HepG2 (cell line): ENCODE measurements around the gene CPED1. TPM values are rescaled to one million over a fixed set of nuclear protein-coding genes. Genes with fewer than 3 reads are reported as not detected.
A peak's percentile ranks its signal among the peaks of the same experiment; 100 is the strongest.

ENCODE experiments used
- ATAC-seq: fragments of 200-7000 bp; cut with Tn5 transposase; 3 replicates; pipeline ENCODE4 v1.9.1; 2020; ENCODE audit warnings: mild to moderate bottlenecking, moderate library complexity
- BruUV-seq: library from RNA; stranded (reverse); fragments of 400-500 nt; replicated peaks from 2 replicates; lab custom pipeline; 2021; lab: Mats Ljungman, UMichigan
- CTCF ChIA-PET: fragments of 300-600 bp; formaldehyde crosslinking; extraction: SDS; loops from one replicate; lab custom pipeline; 2021; ENCODE audit warnings: low total read pairs, inconsistent platforms, low intra/inter-chr PET ratio; lab: Yijun Ruan, JAX
- POLR2A ChIA-PET: fragments of 350-600 bp; sonication (Branson Sonifier 250); formaldehyde crosslinking; loops from one replicate; lab custom pipeline; 2020; ENCODE audit warnings: antibody characterized with exemption, inconsistent platforms; lab: Yijun Ruan, JAX
- DNase-seq: peaks from one replicate; pipeline ENCODE4 v3.0.0-alpha.2; 2015; ENCODE audit warnings: low spot score
- FAIRE-seq: peaks from 3 replicates; lab custom pipeline; 2011; peaks lifted over from hg19 to GRCh38; lab: Jason Lieb, UNC
- H2AFZ ChIP-seq: one replicate; pipeline ENCODE4 v1.6.1; 2011; ENCODE audit warnings: low read length, inconsistent platforms
- H3K27ac ChIP-seq: fragments of 300-600 bp; 3 replicates; pipeline ENCODE4 v1.8.0; 2011; ENCODE audit warnings: mixed run types, mild to moderate bottlenecking, mixed read lengths, low read length, inconsistent platforms; ENCODE audit not compliant: insufficient read depth; ENCODE audit errors: extremely low read length
- H3K27me3 ChIP-seq, 2 experiments: fragments of 200-600 bp in 1 of 2; 2 replicates in 1 of 2; 3 replicates in 1 of 2; pipeline versions ENCODE4 v1.6.0 to v1.8.0; 2011; ENCODE audit warnings: low read length in 2 of 2, mild to moderate bottlenecking in 2 of 2, moderate library complexity in 2 of 2, inconsistent platforms in 1 of 2; ENCODE audit not compliant: insufficient read depth in 2 of 2, control insufficient read depth in 1 of 2
- H3K36me3 ChIP-seq, 2 experiments: fragments of 200-600 bp in 1 of 2; replicated peaks in 1 of 2; 2 replicates in 1 of 2; 3 replicates in 1 of 2; pipeline versions ENCODE4 v1.5.1 to v1.8.0; 2011; ENCODE audit warnings: low read length in 2 of 2, inconsistent platforms in 1 of 2; ENCODE audit not compliant: insufficient read depth in 2 of 2, control insufficient read depth in 1 of 2
- H3K4me1 ChIP-seq: 2 replicates; pipeline ENCODE4 v1.5.1; 2012; ENCODE audit warnings: low read length, inconsistent platforms; ENCODE audit not compliant: insufficient read depth
- H3K4me2 ChIP-seq: 2 replicates; pipeline ENCODE4 v1.6.0; 2011; ENCODE audit warnings: low read depth, low read length, inconsistent platforms
- H3K4me3 ChIP-seq, 3 experiments: fragments of 200-600 bp in 1 of 3; sonication (generic), shearing (Covaris generic) in 1 of 3; replicated peaks in 1 of 3; 2 replicates each; pipeline ENCODE4 v1.5.1; 2011 to 2016; ENCODE audit warnings: low read length in 3 of 3, inconsistent platforms in 2 of 3, low read depth in 2 of 3, mild to moderate bottlenecking in 2 of 3, control low read depth in 1 of 3, mixed read lengths in 1 of 3; ENCODE audit not compliant: insufficient read depth in 1 of 3
- H3K79me2 ChIP-seq: one replicate; pipeline ENCODE4 v1.6.1; 2011; ENCODE audit warnings: low read length, inconsistent platforms; ENCODE audit not compliant: insufficient read depth
- H3K9ac ChIP-seq: 2 replicates; pipeline ENCODE4 v1.6.0; 2011; ENCODE audit warnings: mild to moderate bottlenecking, low read depth, low read length, inconsistent platforms; ENCODE audit not compliant: insufficient read depth
- H3K9me3 ChIP-seq: 2 replicates; pipeline ENCODE4 v1.5.1; 2012; ENCODE audit warnings: mild to moderate bottlenecking, low read length
- H4K20me1 ChIP-seq: 2 replicates; pipeline ENCODE4 v1.6.0; 2011; ENCODE audit warnings: inconsistent platforms, mild to moderate bottlenecking, low read length, moderate library complexity; ENCODE audit not compliant: insufficient read depth
- MAFF ChIP-seq: IDR thresholded peaks from 2 replicates; pipeline ENCODE4 v1.6.1; 2011; ENCODE audit warnings: low read depth, low read length, improper control_type of control experiment
- MAFK ChIP-seq, 2 experiments: IDR thresholded peaks in 1 of 2; conservative IDR thresholded peaks in 1 of 2; 2 replicates each; pipeline ENCODE4 v1.6.1; 2011; ENCODE audit warnings: improper control_type of control experiment in 2 of 2, low read length in 2 of 2
- NCOA5 ChIP-seq: sonication (generic); formaldehyde crosslinking; IDR thresholded peaks from 2 replicates; pipeline ENCODE4 v1.4.0; 2020; ENCODE audit warnings: missing genetic modification reagents
- ZBTB3 ChIP-seq: sonication (generic); formaldehyde crosslinking; IDR thresholded peaks from 2 replicates; pipeline ENCODE4 v1.4.0; 2020; ENCODE audit warnings: low read depth, mild to moderate bottlenecking, moderate library complexity, missing genetic modification reagents, borderline replicate concordance
- ZNF17 ChIP-seq: sonication (generic); formaldehyde crosslinking; IDR thresholded peaks from 2 replicates; pipeline ENCODE4 v1.5.0; 2020; ENCODE audit warnings: mild to moderate bottlenecking, missing genetic modification reagents
- ZNF362 ChIP-seq: sonication (generic); formaldehyde crosslinking; IDR thresholded peaks from 2 replicates; pipeline ENCODE4 v1.4.0; 2020; ENCODE audit warnings: missing genetic modification reagents, mild to moderate bottlenecking, borderline replicate concordance
- ZNF441 ChIP-seq: sonication (generic); formaldehyde crosslinking; IDR thresholded peaks from 2 replicates; pipeline ENCODE4 v1.7.0; 2021; ENCODE audit warnings: missing genetic modification reagents, borderline replicate concordance
- ZNF557 ChIP-seq: sonication (generic); formaldehyde crosslinking; IDR thresholded peaks from 2 replicates; pipeline ENCODE4 v1.4.0; 2020; ENCODE audit warnings: missing genetic modification reagents
- ZNF678 ChIP-seq: sonication (generic); formaldehyde crosslinking; IDR thresholded peaks from 2 replicates; pipeline ENCODE4 v1.4.0; 2020; ENCODE audit warnings: mild to moderate bottlenecking, missing genetic modification reagents
- WGBS: methylation state at CpG from one replicate; pipeline ENCODE4 v1.1.6; 2017; ENCODE audit warnings: low lambda C conversion rate; 5-methylcytosine and 5-hydroxymethylcytosine counted together
- in situ Hi-C: cut with HindIII; loops from 2 replicates; pipeline ENCODE4 v1.10.0; 2017; ENCODE audit warnings: low pct_unique_long_range_greater_than_20kb; ENCODE audit not compliant: extremely low pct_ligation_motif_present
- intact Hi-C: fragments of 100-400 bp; cut with micrococcal nuclease; formaldehyde crosslinking; loops from one replicate; pipeline ENCODE4 v1.10.0; 2022; ENCODE audit not compliant: unreplicated experiment
- polyA plus RNA-seq, 8 experiments: library from polyadenylated mRNA; depleted of rRNA in 3 of 8; stranded (reverse) in 7 of 8; unstranded in 1 of 8; fragments of >200 nt; fragmentation: Illumina TruSeq in 4 of 8; extraction: Trizol in 4 of 8; gene quantifications; 2 replicates each; pipeline versions ENCODE4 v1.2.1 to v1.2.3, GENCODE V29; 2011 to 2016; ENCODE audit warnings: low read depth in 4 of 8, missing spikeins in 1 of 8, mixed read lengths in 1 of 8; ENCODE audit not compliant: insufficient read depth in 1 of 8
- total RNA-seq, 5 experiments: library from RNA; depleted of rRNA; stranded (reverse); fragments of >200 nt; fragmentation: Illumina TruSeq; extraction: Trizol; gene quantifications; 2 replicates each; pipeline ENCODE4 v1.2.3, GENCODE V29; 2016; ENCODE audit warnings: low read depth in 1 of 5

Gene CPED1
- total and polyA plus RNA-seq, 2 of the 13 experiments (the other 11 are each of a cell fraction or from before 2014, with no cell fraction given): 11.5 to 27.0 TPM

DNA sequence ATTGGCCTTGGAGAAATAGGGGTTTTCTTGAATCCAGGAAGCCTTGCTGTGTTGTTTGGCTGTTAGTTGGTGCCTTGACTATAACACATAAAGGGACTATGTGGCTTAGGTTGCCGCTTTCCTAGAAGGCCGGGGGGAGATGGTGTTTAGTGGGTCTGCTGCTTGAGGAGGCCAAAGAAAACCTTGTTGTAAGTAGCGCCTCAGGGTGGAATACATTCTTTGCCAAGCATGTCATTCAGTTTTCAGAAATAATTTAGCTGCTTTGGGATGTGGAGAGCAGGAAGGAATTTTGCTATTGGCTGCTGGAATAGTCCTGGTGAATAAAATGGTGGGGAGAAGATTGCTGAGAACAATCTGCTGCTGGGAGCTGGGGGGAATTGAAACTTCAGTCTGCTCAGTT is 207.4 kb downstream of the CPED1 start:
- FAIRE-seq: no peak
- POLR2A ChIA-PET: no interaction called here

DNA sequence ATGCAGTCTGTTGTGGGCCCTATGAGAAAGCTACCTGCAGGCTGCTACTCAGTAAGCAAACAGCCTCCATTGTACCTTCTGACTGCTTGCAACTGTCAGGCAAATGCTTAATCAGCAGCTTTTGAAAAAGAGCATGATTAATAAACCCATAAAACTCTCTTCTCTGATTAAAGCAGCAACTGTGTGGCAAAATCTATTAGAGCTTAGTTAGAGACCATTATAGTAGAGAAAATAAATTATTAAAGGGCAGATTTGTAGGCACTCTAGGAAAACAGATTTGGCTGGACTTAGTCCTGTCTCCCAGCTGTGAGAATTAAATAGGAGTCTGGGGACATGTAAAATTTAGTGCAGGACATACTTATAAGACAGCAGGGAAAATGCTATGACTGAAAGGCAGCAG is 207.8 kb downstream of the CPED1 start:
- no TSS peak for BruUV-seq
- Histone ChIP-seq H2AFZ (no peak overlapping the region), H3K9ac (no peak overlapping the region), H3K27ac (no peak overlapping the region), H3K4me3 (no peak overlapping the region), H3K79me2 (no peaks in the 10 kb centered on the region), H3K9me3 (no peaks in the 10 kb centered on the region), H3K4me2 (no peak overlapping the region), H3K27me3 (no peaks in the 10 kb centered on the region), H3K36me3 (no peaks in the 10 kb centered on the region), H4K20me1 (no peaks in the 10 kb centered on the region), H3K4me1 (no peaks in the 10 kb centered on the region)
- FAIRE-seq (no peak), DNase-seq (no peak), ATAC-seq (no peak)
- TF ChIP-seq MAFK (conservative IDR thresholded peaks at IDR 0.05 in 1 of 2, IDR thresholded peaks at IDR 0.05 in 1 of 2; ENCODE audit: low read length in 2 of 2) (peak; percentile 43 to 70; a peak in 3 of 4 replicates), ZNF441 (CRISPR knock-in tag) (no peak), MAFF (peak; percentile 45; the same call in 1 of the 2 replicates)
- in situ Hi-C loops: no loop called here
- CTCF ChIA-PET: no interaction called here
- POLR2A ChIA-PET: no interaction called here
- intact Hi-C loops: no loop called here

More for the DNA sequence above, 207.4 kb downstream of the CPED1 start:
- no peaks in the 10 kb centered on the region for H3K79me2 ChIP-seq
- H4K20me1 ChIP-seq: no peaks in the 10 kb centered on the region
- no peak overlapping the region for H3K4me2 ChIP-seq
- 77% methylated on average over 3 of the region's 3 CpGs for WGBS
- H3K27ac ChIP-seq: no peak overlapping the region
- in situ Hi-C loops (no loop called here), intact Hi-C loops (no loop called here)
- H3K27me3 ChIP-seq: no peaks in the 10 kb centered on the region
- ATAC-seq (no peak), DNase-seq (no peak)
- BruUV-seq: no TSS peak
- TF ChIP-seq ZBTB3 (CRISPR knock-in tag): no peak
- no peak for TF ChIP-seq ZNF362
- no peak for TF ChIP-seq ZNF557 (CRISPR knock-in tag)
- no peak for TF ChIP-seq ZNF678 (CRISPR knock-in tag)
- no peak for TF ChIP-seq NCOA5 (CRISPR knock-in tag)
- no peak for TF ChIP-seq ZNF17 (CRISPR knock-in tag)
- no peaks in the 10 kb centered on the region for H3K36me3 ChIP-seq
- CTCF ChIA-PET: no interaction called here
- H3K4me1 ChIP-seq: no peaks in the 10 kb centered on the region
- no peaks in the 10 kb centered on the region for H3K9me3 ChIP-seq
- H3K4me3 ChIP-seq: no peak overlapping the region
- H2AFZ ChIP-seq: no peak overlapping the region
- H3K9ac ChIP-seq: no peak overlapping the region
